ENCODE results near the gene LPP. TPM values are rescaled to one million over a fixed set of nuclear protein-coding genes. Genes with fewer than 3 reads are reported as not detected.

The LPP gene
- total RNA-seq, 1 experiment from 2014 or later, result 54.0 TPM

DNA sequence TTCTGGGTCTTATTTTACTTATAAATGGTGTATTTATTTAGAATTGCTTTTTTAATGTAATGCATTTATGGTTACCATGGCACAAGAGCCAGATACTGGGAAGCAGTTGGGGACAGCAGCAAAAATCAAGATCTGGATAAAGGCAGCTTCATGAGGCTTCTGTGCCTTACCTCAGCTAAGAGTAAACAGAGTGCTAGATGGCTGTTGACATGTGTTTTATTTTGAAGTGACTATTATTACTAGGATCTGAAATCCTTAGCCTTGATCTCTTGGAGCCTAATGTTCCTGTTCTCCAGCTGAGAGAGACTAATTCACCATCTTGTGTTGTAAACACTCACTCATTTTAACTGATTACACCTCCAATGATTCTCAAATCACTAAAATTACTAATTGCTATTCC is 317.8 kb downstream of the LPP start:
- ATAC-seq (no peak), DNase-seq (ENCODE audit: low read depth, low spot score) (no peak)
- Histone ChIP-seq H3K9ac (ENCODE audit: low read length) (no peak overlapping the region), H3K4me3 (replicated peaks in 1 of 2; ENCODE audit: low read depth in 1 of 2, low read length in 2 of 2) (no peak overlapping the region), H3K79me2 (ENCODE audit: insufficient read depth, low read length) (no peaks in the 10 kb centered on the region), H3K27ac (ENCODE audit: low read depth, low read length) (no peak overlapping the region), H2AFZ (ENCODE audit: low read depth, low read length, poor library complexity, severe bottlenecking) (no peak overlapping the region), H4K20me1 (ENCODE audit: insufficient read depth) (no peaks in the 10 kb centered on the region), H3K36me3 (ENCODE audit: control insufficient read depth in 1 of 2, insufficient read depth in 2 of 2, low read length in 2 of 2) (no peaks in the 10 kb centered on the region), H3K4me1 (ENCODE audit: control insufficient read depth in 1 of 2, insufficient read depth in 2 of 2, low read length in 2 of 2) (no peaks in the 10 kb centered on the region), H3K4me2 (ENCODE audit: low read length) (no peak overlapping the region), H3K27me3 (ENCODE audit: insufficient read depth, low read length) (no peaks in the 10 kb centered on the region), H3K9me2 (ENCODE audit: insufficient read depth) (no peaks in the 10 kb centered on the region), H3K9me3 (ENCODE audit: control insufficient read depth in 1 of 2, insufficient read depth in 1 of 2, low read depth in 1 of 2, low read length in 2 of 2) (no peaks in the 10 kb centered on the region)
- ChIA-PET RAD21 (ENCODE audit: low non-redundant PET in 1 of 2, low total read pairs in 2 of 2, uncharacterized antibody in 2 of 2, unreplicated experiment in 2 of 2) (no interaction called here), POLR2A (no interaction called here), CTCF (no interaction called here)
- TF ChIP-seq ZFX (IDR thresholded peaks at IDR 0.05), result no peak
- TF ChIP-seq ATF3 (IDR thresholded peaks at IDR 0.05), result no peak
- TF ChIP-seq EGR1 (IDR thresholded peaks at IDR 0.05; ENCODE audit: low read depth), result no peak
- TF ChIP-seq SIN3A (IDR thresholded peaks at IDR 0.05; ENCODE audit: low read depth), result no peak
- no peak for TF ChIP-seq REST (IDR thresholded peaks at IDR 0.05; ENCODE audit: low read depth)
- intact Hi-C loops (cut with micrococcal nuclease), result no loop called here
- BruUV-seq (replicated peaks), result no TSS peak

DNA sequence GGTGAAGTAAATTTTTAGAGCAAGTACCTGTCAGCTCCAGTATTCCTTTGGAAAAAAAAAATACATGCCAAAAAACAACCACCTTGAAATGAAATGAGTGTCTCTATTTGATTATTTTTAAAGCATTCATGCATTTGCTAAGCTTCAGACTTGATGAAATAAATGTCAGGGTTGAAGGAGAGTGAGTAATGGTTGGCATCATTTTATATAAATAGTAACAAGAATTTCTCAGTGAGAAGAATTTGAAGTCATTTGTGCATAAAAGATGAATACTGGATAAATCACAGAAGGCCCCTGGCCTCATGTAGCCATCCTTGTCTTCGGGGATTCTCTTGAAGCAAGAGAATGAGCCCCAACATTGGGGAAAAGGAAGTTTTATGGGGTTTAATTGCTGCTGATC is 318.4 kb downstream of the LPP start:
- CTCF ChIA-PET, result no interaction called here
- BruUV-seq (replicated peaks), result no TSS peak

More for the DNA sequence above, 318.4 kb downstream of the LPP start:
- H3K9me2 ChIP-seq (ENCODE audit: insufficient read depth), result no peaks in the 10 kb centered on the region
- no peaks in the 10 kb centered on the region for H3K9me3 ChIP-seq (ENCODE audit: control insufficient read depth in 1 of 2, insufficient read depth in 1 of 2, low read depth in 1 of 2, low read length in 2 of 2)
- H3K9ac ChIP-seq (ENCODE audit: low read length), result no peak overlapping the region
- H3K4me3 ChIP-seq (replicated peaks in 1 of 2; ENCODE audit: low read depth in 1 of 2, low read length in 2 of 2), result no peak overlapping the region
- ChIA-PET RAD21 (ENCODE audit: low non-redundant PET in 1 of 2, low total read pairs in 2 of 2, uncharacterized antibody in 2 of 2, unreplicated experiment in 2 of 2) (no interaction called here), POLR2A (no interaction called here)
- no peaks in the 10 kb centered on the region for H3K27me3 ChIP-seq (ENCODE audit: insufficient read depth, low read length)
- DNase-seq (ENCODE audit: low read depth, low spot score) (no peak), ATAC-seq (no peak)
- intact Hi-C loops (cut with micrococcal nuclease), result no loop called here
- no peak overlapping the region for H3K27ac ChIP-seq (ENCODE audit: low read depth, low read length)
- no peaks in the 10 kb centered on the region for H3K4me1 ChIP-seq (ENCODE audit: control insufficient read depth in 1 of 2, insufficient read depth in 2 of 2, low read length in 2 of 2)
- H4K20me1 ChIP-seq (ENCODE audit: insufficient read depth), result no peaks in the 10 kb centered on the region
- TF ChIP-seq, protein P1, sequence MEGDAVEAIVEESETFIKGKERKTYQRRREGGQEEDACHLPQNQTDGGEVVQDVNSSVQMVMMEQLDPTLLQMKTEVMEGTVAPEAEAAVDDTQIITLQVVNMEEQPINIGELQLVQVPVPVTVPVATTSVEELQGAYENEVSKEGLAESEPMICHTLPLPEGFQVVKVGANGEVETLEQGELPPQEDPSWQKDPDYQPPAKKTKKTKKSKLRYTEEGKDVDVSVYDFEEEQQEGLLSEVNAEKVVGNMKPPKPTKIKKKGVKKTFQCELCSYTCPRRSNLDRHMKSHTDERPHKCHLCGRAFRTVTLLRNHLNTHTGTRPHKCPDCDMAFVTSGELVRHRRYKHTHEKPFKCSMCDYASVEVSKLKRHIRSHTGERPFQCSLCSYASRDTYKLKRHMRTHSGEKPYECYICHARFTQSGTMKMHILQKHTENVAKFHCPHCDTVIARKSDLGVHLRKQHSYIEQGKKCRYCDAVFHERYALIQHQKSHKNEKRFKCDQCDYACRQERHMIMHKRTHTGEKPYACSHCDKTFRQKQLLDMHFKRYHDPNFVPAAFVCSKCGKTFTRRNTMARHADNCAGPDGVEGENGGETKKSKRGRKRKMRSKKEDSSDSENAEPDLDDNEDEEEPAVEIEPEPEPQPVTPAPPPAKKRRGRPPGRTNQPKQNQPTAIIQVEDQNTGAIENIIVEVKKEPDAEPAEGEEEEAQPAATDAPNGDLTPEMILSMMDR (IDR thresholded peaks at IDR 0.05 in 2 of 3, conservative IDR thresholded peaks at IDR 0.05 in 1 of 3; ENCODE audit: borderline replicate concordance in 1 of 3, insufficient read depth in 1 of 3, low read depth in 2 of 3, low read length in 2 of 3), result no peak
- no peak for TF ChIP-seq REST (IDR thresholded peaks at IDR 0.05; ENCODE audit: low read depth)
- TF ChIP-seq ZFX (IDR thresholded peaks at IDR 0.05), result no peak
- no peak for TF ChIP-seq SP1 (IDR thresholded peaks at IDR 0.05; ENCODE audit: low read depth)
- TF ChIP-seq POLR2AphosphoS5 (IDR thresholded peaks at IDR 0.05; ENCODE audit: low read depth, low read length), result no peak
- no peaks in the 10 kb centered on the region for H3K79me2 ChIP-seq (ENCODE audit: insufficient read depth, low read length)
- H2AFZ ChIP-seq (ENCODE audit: low read depth, low read length, poor library complexity, severe bottlenecking), result no peak overlapping the region
- H3K36me3 ChIP-seq (ENCODE audit: control insufficient read depth in 1 of 2, insufficient read depth in 2 of 2, low read length in 2 of 2), result no peaks in the 10 kb centered on the region
- H3K4me2 ChIP-seq (ENCODE audit: low read length), result no peak overlapping the region
